ENCODE results near the gene FMC1.

GRCh38 chr7:139292821-139293220, 48.3 kb upstream of the FMC1 start:
- TF ChIP-seq CTCF (IDR thresholded peaks at IDR 0.05; ENCODE audit: low read depth, low read length) (no peak), EZH2phosphoT487 (IDR thresholded peaks at IDR 0.05; ENCODE audit: low read depth) (no peak)

Measured in OCI-LY3 (cell line).